H1 (cell line): Measurements from ENCODE around the gene LMO2. TPM values are rescaled to one million over a fixed set of nuclear protein-coding genes. Genes with fewer than 3 reads are reported as not detected.

Experiments
- CTBP2 ChIP-seq: IDR thresholded peaks from 2 replicates; pipeline ENCODE4 v1.7.0; 2011; ENCODE audit warnings: borderline replicate concordance, mild to moderate bottlenecking, moderate library complexity, mixed read lengths, low read length; ENCODE audit not compliant: insufficient read depth, insufficient read length
- EP300 ChIP-seq, 2 experiments: IDR thresholded peaks; 1 replicate in 1 of 2; 2 replicates in 1 of 2; pipeline ENCODE4 v1.6.1; 2011 to 2012; ENCODE audit warnings: low read depth in 2 of 2, low read length in 2 of 2, mild to moderate bottlenecking in 2 of 2, borderline replicate concordance in 1 of 2, inconsistent platforms in 1 of 2, moderate library complexity in 1 of 2
- RXRA ChIP-seq: IDR thresholded peaks from 2 replicates; pipeline ENCODE4 v1.6.1; 2011; ENCODE audit warnings: low read depth, mild to moderate bottlenecking, low read length, moderate library complexity; ENCODE audit not compliant: insufficient read depth
- polyA plus RNA-seq, 7 experiments: library from polyadenylated mRNA; depleted of rRNA in 3 of 7; stranded (reverse) in 5 of 7; unstranded in 2 of 7; fragments of >200 nt in 5 of 7; fragments of 200-250 nt in 2 of 7; gene quantifications; 1 replicate in 5 of 7; 2 replicates in 1 of 7; 4 replicates in 1 of 7; pipeline versions ENCODE4 v1.2.1 to v1.2.3, GENCODE V29; 2011 to 2013; ENCODE audit warnings: missing spikeins in 2 of 7, mixed read lengths in 2 of 7
- total RNA-seq: library from RNA; stranded (reverse); fragmentation: NEBNext Ultra II Directional; extraction: Animal tissue kit (Norgen Biotek cat#: 25700); gene quantifications from 2 replicates; pipeline ENCODE4 v1.2.1, GENCODE V29; 2021
- TF ChIP-seq, protein P1 (sequence below): fragments of 300-600 bp; sonication (generic); IDR thresholded peaks from 2 replicates; pipeline ENCODE4 v1.7.1; 2012; ENCODE audit warnings: low read length, moderate library complexity, mild to moderate bottlenecking, inconsistent platforms; ENCODE audit not compliant: insufficient replicate concordance

LMO2 gene
- total and polyA plus RNA-seq, 2 of the 8 experiments (the other 6 are each of a cell fraction or from before 2014, with no cell fraction given) = 1.6 to 2.7 TPM

DNA sequence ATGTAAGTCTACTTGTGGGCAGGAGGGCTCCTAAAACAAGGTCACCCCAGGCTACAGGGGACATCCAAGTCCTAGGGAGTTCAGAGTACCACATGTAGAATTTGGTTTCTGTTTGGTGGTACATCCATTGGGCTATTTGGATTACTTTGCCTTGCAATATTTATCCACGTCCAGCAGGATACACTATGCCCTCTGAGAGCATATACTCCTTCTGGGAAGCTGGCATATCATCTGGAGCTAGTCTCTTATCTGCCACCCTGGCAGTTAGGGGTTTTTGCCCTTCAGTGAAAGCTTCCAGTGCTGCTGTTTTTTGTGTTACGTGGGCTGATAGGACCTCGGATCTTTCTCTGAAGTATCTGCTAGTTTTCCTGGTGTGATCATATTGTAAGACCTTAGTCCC lies 7.3 kb downstream of the LMO2 start (continued):
- TF ChIP-seq EP300 (IDR thresholded peaks at IDR 0.05; ENCODE audit: borderline replicate concordance in 1 of 2, low read depth in 2 of 2, low read length in 2 of 2) (no peak), RXRA (no peak), CTBP2 (no peak)
- TF ChIP-seq, protein P1, sequence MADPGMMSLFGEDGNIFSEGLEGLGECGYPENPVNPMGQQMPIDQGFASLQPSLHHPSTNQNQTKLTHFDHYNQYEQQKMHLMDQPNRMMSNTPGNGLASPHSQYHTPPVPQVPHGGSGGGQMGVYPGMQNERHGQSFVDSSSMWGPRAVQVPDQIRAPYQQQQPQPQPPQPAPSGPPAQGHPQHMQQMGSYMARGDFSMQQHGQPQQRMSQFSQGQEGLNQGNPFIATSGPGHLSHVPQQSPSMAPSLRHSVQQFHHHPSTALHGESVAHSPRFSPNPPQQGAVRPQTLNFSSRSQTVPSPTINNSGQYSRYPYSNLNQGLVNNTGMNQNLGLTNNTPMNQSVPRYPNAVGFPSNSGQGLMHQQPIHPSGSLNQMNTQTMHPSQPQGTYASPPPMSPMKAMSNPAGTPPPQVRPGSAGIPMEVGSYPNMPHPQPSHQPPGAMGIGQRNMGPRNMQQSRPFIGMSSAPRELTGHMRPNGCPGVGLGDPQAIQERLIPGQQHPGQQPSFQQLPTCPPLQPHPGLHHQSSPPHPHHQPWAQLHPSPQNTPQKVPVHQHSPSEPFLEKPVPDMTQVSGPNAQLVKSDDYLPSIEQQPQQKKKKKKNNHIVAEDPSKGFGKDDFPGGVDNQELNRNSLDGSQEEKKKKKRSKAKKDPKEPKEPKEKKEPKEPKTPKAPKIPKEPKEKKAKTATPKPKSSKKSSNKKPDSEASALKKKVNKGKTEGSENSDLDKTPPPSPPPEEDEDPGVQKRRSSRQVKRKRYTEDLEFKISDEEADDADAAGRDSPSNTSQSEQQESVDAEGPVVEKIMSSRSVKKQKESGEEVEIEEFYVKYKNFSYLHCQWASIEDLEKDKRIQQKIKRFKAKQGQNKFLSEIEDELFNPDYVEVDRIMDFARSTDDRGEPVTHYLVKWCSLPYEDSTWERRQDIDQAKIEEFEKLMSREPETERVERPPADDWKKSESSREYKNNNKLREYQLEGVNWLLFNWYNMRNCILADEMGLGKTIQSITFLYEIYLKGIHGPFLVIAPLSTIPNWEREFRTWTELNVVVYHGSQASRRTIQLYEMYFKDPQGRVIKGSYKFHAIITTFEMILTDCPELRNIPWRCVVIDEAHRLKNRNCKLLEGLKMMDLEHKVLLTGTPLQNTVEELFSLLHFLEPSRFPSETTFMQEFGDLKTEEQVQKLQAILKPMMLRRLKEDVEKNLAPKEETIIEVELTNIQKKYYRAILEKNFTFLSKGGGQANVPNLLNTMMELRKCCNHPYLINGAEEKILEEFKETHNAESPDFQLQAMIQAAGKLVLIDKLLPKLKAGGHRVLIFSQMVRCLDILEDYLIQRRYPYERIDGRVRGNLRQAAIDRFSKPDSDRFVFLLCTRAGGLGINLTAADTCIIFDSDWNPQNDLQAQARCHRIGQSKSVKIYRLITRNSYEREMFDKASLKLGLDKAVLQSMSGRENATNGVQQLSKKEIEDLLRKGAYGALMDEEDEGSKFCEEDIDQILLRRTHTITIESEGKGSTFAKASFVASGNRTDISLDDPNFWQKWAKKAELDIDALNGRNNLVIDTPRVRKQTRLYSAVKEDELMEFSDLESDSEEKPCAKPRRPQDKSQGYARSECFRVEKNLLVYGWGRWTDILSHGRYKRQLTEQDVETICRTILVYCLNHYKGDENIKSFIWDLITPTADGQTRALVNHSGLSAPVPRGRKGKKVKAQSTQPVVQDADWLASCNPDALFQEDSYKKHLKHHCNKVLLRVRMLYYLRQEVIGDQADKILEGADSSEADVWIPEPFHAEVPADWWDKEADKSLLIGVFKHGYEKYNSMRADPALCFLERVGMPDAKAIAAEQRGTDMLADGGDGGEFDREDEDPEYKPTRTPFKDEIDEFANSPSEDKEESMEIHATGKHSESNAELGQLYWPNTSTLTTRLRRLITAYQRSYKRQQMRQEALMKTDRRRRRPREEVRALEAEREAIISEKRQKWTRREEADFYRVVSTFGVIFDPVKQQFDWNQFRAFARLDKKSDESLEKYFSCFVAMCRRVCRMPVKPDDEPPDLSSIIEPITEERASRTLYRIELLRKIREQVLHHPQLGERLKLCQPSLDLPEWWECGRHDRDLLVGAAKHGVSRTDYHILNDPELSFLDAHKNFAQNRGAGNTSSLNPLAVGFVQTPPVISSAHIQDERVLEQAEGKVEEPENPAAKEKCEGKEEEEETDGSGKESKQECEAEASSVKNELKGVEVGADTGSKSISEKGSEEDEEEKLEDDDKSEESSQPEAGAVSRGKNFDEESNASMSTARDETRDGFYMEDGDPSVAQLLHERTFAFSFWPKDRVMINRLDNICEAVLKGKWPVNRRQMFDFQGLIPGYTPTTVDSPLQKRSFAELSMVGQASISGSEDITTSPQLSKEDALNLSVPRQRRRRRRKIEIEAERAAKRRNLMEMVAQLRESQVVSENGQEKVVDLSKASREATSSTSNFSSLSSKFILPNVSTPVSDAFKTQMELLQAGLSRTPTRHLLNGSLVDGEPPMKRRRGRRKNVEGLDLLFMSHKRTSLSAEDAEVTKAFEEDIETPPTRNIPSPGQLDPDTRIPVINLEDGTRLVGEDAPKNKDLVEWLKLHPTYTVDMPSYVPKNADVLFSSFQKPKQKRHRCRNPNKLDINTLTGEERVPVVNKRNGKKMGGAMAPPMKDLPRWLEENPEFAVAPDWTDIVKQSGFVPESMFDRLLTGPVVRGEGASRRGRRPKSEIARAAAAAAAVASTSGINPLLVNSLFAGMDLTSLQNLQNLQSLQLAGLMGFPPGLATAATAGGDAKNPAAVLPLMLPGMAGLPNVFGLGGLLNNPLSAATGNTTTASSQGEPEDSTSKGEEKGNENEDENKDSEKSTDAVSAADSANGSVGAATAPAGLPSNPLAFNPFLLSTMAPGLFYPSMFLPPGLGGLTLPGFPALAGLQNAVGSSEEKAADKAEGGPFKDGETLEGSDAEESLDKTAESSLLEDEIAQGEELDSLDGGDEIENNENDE = no peak
- TF ChIP-seq, all 59 proteins: peak for 0
